ENCODE results near the gene FHIT.

The FHIT gene

GRCh38 chr3:60036803-60037202, 1214.4 kb downstream of the FHIT start:
- WGBS (ENCODE audit: extremely low coverage, insufficient coverage, low lambda C conversion rate) = no CpG with 5 or more reads among the region's 7 CpGs
- H3K56ac ChIP-seq (ENCODE audit: low read length) = no peak overlapping the region
- H2BK15ac ChIP-seq (replicated peaks; ENCODE audit: low read depth) = no peak overlapping the region
- no peaks in the 10 kb centered on the region for H3K4me1 ChIP-seq (ENCODE audit: control insufficient read depth, low read depth, low read length)
- no peak overlapping the region for H4K8ac ChIP-seq (ENCODE audit: low read depth, low read length)
- H3K27ac ChIP-seq (ENCODE audit: low read depth, low read length) = no peak overlapping the region
- no peak overlapping the region for H3K23ac ChIP-seq (ENCODE audit: low read length)
- H4K5ac ChIP-seq (ENCODE audit: low read length) = no peak overlapping the region
- no peak overlapping the region for H2BK120ac ChIP-seq (ENCODE audit: low read depth, low read length)
- no peaks in the 10 kb centered on the region for H3K79me2 ChIP-seq (ENCODE audit: control insufficient read depth, insufficient read depth, low read length)
- no peak overlapping the region for H3K9ac ChIP-seq (ENCODE audit: low read length)
- DNase-seq = no peak
- no peak overlapping the region for H3K4ac ChIP-seq (ENCODE audit: low read depth, low read length)
- H2AK5ac ChIP-seq (ENCODE audit: low read length) = no peak overlapping the region
- H3K4me3 ChIP-seq (ENCODE audit: low read length) = no peak overlapping the region
- H3K4me2 ChIP-seq (ENCODE audit: low read length) = no peak overlapping the region
- no peak overlapping the region for H2BK5ac ChIP-seq (ENCODE audit: low read length)
- H3K27me3 ChIP-seq (ENCODE audit: insufficient read depth, low read length, poor library complexity) = no peaks in the 10 kb centered on the region
- no peaks in the 10 kb centered on the region for H3K79me1 ChIP-seq (ENCODE audit: low read length)
- H3K36me3 ChIP-seq (ENCODE audit: control insufficient read depth, insufficient read depth, low read length) = no peaks in the 10 kb centered on the region
- no peak overlapping the region for H3K18ac ChIP-seq (ENCODE audit: low read length)

- Histone ChIP-seq H2AK5ac (ENCODE audit: low read length) (no peak overlapping the region), H3K27me3 (ENCODE audit: insufficient read depth, low read length, poor library complexity) (no peaks in the 10 kb centered on the region), H4K8ac (ENCODE audit: low read depth, low read length) (no peak overlapping the region), H3K9ac (ENCODE audit: low read length) (no peak overlapping the region), H2BK5ac (ENCODE audit: low read length) (no peak overlapping the region), H3K27ac (ENCODE audit: low read depth, low read length) (no peak overlapping the region), H3K56ac (ENCODE audit: low read length) (no peak overlapping the region), H3K4me3 (ENCODE audit: low read length) (no peak overlapping the region), H3K4me1 (ENCODE audit: control insufficient read depth, low read depth, low read length) (no peaks in the 10 kb centered on the region), H3K4me2 (ENCODE audit: low read length) (no peak overlapping the region), H3K18ac (ENCODE audit: low read length) (no peak overlapping the region), H3K36me3 (ENCODE audit: control insufficient read depth, insufficient read depth, low read length) (no peaks in the 10 kb centered on the region), H3K4ac (ENCODE audit: low read depth, low read length) (no peak overlapping the region), H3K79me1 (ENCODE audit: low read length) (no peaks in the 10 kb centered on the region), H3K79me2 (ENCODE audit: control insufficient read depth, insufficient read depth, low read length) (no peaks in the 10 kb centered on the region), H2BK120ac (ENCODE audit: low read depth, low read length) (no peak overlapping the region), H4K5ac (ENCODE audit: low read length) (no peak overlapping the region), H2BK15ac (replicated peaks; ENCODE audit: low read depth) (no peak overlapping the region), H3K23ac (ENCODE audit: low read length) (no peak overlapping the region)
- WGBS (ENCODE audit: extremely low coverage, insufficient coverage, low lambda C conversion rate) = no CpG with 5 or more reads among the region's 3 CpGs
- DNase-seq = no peak
These were observed 1217.3 kb downstream of the FHIT start for GRCh38 chr3:60033901-60034453.

DNA sequence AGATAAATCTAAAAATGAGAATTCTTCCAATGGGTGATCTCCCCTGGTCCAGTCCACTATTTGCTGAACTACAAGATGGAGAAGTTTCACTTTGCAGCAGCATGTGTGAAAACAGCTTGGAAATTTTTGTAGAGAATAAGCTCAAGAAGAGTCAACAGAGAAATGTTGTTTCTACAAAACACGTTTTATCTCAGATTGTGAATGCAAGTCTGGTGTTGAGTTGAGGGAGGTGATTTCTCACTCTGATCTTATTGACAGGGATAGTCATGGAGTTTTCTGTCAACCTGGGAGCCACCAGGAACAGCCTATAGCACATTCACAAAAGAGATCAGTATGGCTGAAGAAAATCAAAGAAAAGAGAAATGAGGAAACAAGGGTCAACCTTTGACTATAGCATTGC, 1220.3 kb downstream of the FHIT start:
- Histone ChIP-seq H3K4me1 (ENCODE audit: control insufficient read depth, low read depth, low read length) (no peaks in the 10 kb centered on the region), H2AK5ac (ENCODE audit: low read length) (no peak overlapping the region), H2BK15ac (replicated peaks; ENCODE audit: low read depth) (no peak overlapping the region), H2BK120ac (ENCODE audit: low read depth, low read length) (no peak overlapping the region), H3K79me2 (ENCODE audit: control insufficient read depth, insufficient read depth, low read length) (no peaks in the 10 kb centered on the region), H3K27ac (ENCODE audit: low read depth, low read length) (no peak overlapping the region), H3K4ac (ENCODE audit: low read depth, low read length) (no peak overlapping the region), H3K4me2 (ENCODE audit: low read length) (no peak overlapping the region), H3K9ac (ENCODE audit: low read length) (no peak overlapping the region), H3K27me3 (ENCODE audit: insufficient read depth, low read length, poor library complexity) (no peaks in the 10 kb centered on the region), H3K56ac (ENCODE audit: low read length) (no peak overlapping the region), H3K79me1 (ENCODE audit: low read length) (no peaks in the 10 kb centered on the region), H4K5ac (ENCODE audit: low read length) (no peak overlapping the region), H3K23ac (ENCODE audit: low read length) (no peak overlapping the region), H3K36me3 (ENCODE audit: control insufficient read depth, insufficient read depth, low read length) (no peaks in the 10 kb centered on the region), H3K4me3 (ENCODE audit: low read length) (no peak overlapping the region), H3K18ac (ENCODE audit: low read length) (no peak overlapping the region), H4K8ac (ENCODE audit: low read depth, low read length) (no peak overlapping the region), H2BK5ac (ENCODE audit: low read length) (no peak overlapping the region)
- no peak for DNase-seq
- WGBS (ENCODE audit: extremely low coverage, insufficient coverage, low lambda C conversion rate) = no CpG with 5 or more reads among the region's 1 CpG

GRCh38 chr3:60028233-60028632, 1223.0 kb downstream of the FHIT start:
- Histone ChIP-seq H2BK5ac (ENCODE audit: low read length) (no peak overlapping the region), H3K36me3 (ENCODE audit: control insufficient read depth, insufficient read depth, low read length) (no peaks in the 10 kb centered on the region), H3K27ac (ENCODE audit: low read depth, low read length) (no peak overlapping the region), H4K5ac (ENCODE audit: low read length) (no peak overlapping the region), H3K4me3 (ENCODE audit: low read length) (no peak overlapping the region), H3K9ac (ENCODE audit: low read length) (no peak overlapping the region), H2BK15ac (replicated peaks; ENCODE audit: low read depth) (no peak overlapping the region), H3K23ac (ENCODE audit: low read length) (no peak overlapping the region), H3K18ac (ENCODE audit: low read length) (no peak overlapping the region), H3K4ac (ENCODE audit: low read depth, low read length) (no peak overlapping the region), H3K27me3 (ENCODE audit: insufficient read depth, low read length, poor library complexity) (no peaks in the 10 kb centered on the region), H3K79me1 (ENCODE audit: low read length) (no peaks in the 10 kb centered on the region), H2AK5ac (ENCODE audit: low read length) (no peak overlapping the region), H3K4me2 (ENCODE audit: low read length) (no peak overlapping the region), H4K8ac (ENCODE audit: low read depth, low read length) (no peak overlapping the region), H2BK120ac (ENCODE audit: low read depth, low read length) (no peak overlapping the region), H3K4me1 (ENCODE audit: control insufficient read depth, low read depth, low read length) (no peaks in the 10 kb centered on the region), H3K79me2 (ENCODE audit: control insufficient read depth, insufficient read depth, low read length) (no peaks in the 10 kb centered on the region), H3K56ac (ENCODE audit: low read length) (no peak overlapping the region)
- DNase-seq = no peak
- no CpG with 5 or more reads among the region's 2 CpGs for WGBS (ENCODE audit: extremely low coverage, insufficient coverage, low lambda C conversion rate)

GRCh38 chr3:60027335-60027734, 1223.9 kb downstream of the FHIT start:
- Histone ChIP-seq H4K5ac (ENCODE audit: low read length) (no peak overlapping the region), H3K56ac (ENCODE audit: low read length) (no peak overlapping the region), H2AK5ac (ENCODE audit: low read length) (no peak overlapping the region), H3K23ac (ENCODE audit: low read length) (no peak overlapping the region), H3K79me2 (ENCODE audit: control insufficient read depth, insufficient read depth, low read length) (no peaks in the 10 kb centered on the region), H3K9ac (ENCODE audit: low read length) (no peak overlapping the region), H2BK15ac (replicated peaks; ENCODE audit: low read depth) (no peak overlapping the region), H3K18ac (ENCODE audit: low read length) (no peak overlapping the region), H3K36me3 (ENCODE audit: control insufficient read depth, insufficient read depth, low read length) (no peaks in the 10 kb centered on the region), H2BK5ac (ENCODE audit: low read length) (no peak overlapping the region), H2BK120ac (ENCODE audit: low read depth, low read length) (no peak overlapping the region), H3K27ac (ENCODE audit: low read depth, low read length) (no peak overlapping the region), H3K27me3 (ENCODE audit: insufficient read depth, low read length, poor library complexity) (no peaks in the 10 kb centered on the region), H3K4ac (ENCODE audit: low read depth, low read length) (no peak overlapping the region), H3K4me3 (ENCODE audit: low read length) (no peak overlapping the region), H4K8ac (ENCODE audit: low read depth, low read length) (no peak overlapping the region), H3K4me1 (ENCODE audit: control insufficient read depth, low read depth, low read length) (no peaks in the 10 kb centered on the region), H3K79me1 (ENCODE audit: low read length) (no peaks in the 10 kb centered on the region), H3K4me2 (ENCODE audit: low read length) (no peak overlapping the region)
- no peak for DNase-seq
- WGBS (ENCODE audit: extremely low coverage, insufficient coverage, low lambda C conversion rate) = no CpG with 5 or more reads among the region's 7 CpGs
